Fibroblast of lung (primary cell): ENCODE data around the gene SRRM2.

Experiments used
- EZH2 ChIP-seq: IDR thresholded peaks from 2 replicates; pipeline ENCODE4 v1.5.1; 2012; ENCODE audit warnings: low read length, control low read depth, mild to moderate bottlenecking; ENCODE audit errors: missing control alignments
- TF ChIP-seq, protein P1 (sequence below), 2 donors: IDR thresholded peaks in 1 of 2; conservative IDR thresholded peaks in 1 of 2; 1 replicate in 1 of 2; 2 replicates in 1 of 2; pipeline ENCODE4 v1.5.1; 2011 to 2012; ENCODE audit warnings: low read length in 2 of 2, control low read depth in 1 of 2, inconsistent platforms in 1 of 2, low read depth in 1 of 2, mild to moderate bottlenecking in 1 of 2

- TF ChIP-seq, protein P1, sequence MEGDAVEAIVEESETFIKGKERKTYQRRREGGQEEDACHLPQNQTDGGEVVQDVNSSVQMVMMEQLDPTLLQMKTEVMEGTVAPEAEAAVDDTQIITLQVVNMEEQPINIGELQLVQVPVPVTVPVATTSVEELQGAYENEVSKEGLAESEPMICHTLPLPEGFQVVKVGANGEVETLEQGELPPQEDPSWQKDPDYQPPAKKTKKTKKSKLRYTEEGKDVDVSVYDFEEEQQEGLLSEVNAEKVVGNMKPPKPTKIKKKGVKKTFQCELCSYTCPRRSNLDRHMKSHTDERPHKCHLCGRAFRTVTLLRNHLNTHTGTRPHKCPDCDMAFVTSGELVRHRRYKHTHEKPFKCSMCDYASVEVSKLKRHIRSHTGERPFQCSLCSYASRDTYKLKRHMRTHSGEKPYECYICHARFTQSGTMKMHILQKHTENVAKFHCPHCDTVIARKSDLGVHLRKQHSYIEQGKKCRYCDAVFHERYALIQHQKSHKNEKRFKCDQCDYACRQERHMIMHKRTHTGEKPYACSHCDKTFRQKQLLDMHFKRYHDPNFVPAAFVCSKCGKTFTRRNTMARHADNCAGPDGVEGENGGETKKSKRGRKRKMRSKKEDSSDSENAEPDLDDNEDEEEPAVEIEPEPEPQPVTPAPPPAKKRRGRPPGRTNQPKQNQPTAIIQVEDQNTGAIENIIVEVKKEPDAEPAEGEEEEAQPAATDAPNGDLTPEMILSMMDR (conservative IDR thresholded peaks at IDR 0.05 in 1 of 2, IDR thresholded peaks at IDR 0.05 in 1 of 2; ENCODE audit: low read depth in 1 of 2, low read length in 2 of 2): no peak
- no peak for TF ChIP-seq EZH2
These were observed 3.0 kb upstream of the SRRM2 start for GRCh38 chr16:2749476-2749875.
